T-helper 22 cell (primary cell): ENCODE data around the gene ZFHX3.

Experiments
- DNase-seq: peaks from one replicate; pipeline ENCODE4 v3.0.0-alpha.2; 2020; ENCODE audit warnings: low read depth

Gene ZFHX3

GRCh38 chr16:72926177-72927070 is 121.5 kb downstream of the ZFHX3 start:
- DNase-seq: no peak

DNA sequence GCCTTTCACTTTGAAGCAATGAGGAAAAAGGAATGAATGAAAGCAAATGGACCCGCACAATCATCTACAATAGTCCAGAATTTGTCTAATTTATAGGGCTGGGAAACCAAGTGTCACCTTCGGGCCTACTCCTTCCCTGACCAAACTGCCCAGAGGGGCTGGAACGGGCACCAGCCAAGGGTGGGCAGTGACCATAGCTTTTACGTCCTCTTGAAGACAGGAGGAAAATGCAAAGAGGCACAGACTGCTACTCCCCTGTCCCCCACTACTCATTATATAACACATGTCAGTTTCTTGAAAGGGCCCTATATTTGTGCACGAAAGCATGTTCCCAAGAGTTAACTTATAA is 122.3 kb downstream of the ZFHX3 start:
- DNase-seq: no peak

DNA sequence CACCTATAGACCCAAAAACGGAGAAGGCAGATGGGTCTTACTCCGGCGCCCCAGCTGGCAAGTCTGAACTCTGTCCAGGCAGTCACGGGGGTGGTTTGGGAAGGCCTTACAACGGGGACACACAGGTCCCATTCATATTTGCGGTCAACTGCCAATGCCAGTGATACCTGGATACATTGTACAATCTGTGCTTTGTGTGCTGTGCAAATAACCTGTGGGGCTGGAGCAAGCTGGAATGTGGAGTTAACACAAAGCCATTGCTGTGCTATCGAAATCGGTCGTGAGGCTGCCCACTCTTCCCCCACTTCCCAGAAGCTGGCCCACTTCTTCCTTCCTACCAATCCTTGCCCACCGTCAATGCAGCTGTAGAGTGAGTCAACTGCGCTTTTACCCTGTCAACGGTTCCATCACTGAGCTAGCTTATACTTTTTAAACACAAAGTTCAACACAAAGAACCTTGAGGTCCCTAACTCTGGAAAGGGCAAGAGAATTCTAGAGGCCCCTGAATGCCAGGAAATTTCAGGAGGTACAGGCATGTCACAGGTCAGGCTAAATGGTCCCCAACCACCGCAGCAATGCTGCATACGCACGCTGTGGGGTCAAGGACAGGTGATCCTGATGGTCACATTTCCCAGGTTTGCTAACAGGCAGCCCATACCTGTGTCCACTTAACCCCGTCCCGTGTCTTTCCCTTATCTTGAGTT is 122.8 kb downstream of the ZFHX3 start:
- DNase-seq: no peak

DNA sequence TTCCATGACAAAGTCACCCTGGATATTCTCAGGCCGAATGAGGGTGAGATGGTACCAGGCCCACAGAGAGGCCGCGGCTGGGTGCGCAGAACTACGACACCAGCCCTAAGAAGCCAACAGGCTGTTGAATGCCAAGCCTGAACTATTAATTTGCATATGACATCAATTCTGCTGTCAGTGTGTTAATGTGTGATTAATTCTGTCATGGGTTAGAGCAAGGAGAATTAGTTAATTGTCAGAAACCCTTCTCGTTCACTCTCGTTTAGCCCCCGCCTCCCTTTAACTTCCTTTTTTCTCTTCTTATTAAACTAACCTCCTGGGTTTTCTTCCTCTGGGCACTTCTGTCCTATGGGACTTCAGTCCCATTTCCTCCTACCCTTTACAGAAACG is 123.4 kb downstream of the ZFHX3 start:
- DNase-seq: no peak

- no peak for DNase-seq
These were observed 124.2 kb downstream of the ZFHX3 start for GRCh38 chr16:72923757-72924156.

DNA sequence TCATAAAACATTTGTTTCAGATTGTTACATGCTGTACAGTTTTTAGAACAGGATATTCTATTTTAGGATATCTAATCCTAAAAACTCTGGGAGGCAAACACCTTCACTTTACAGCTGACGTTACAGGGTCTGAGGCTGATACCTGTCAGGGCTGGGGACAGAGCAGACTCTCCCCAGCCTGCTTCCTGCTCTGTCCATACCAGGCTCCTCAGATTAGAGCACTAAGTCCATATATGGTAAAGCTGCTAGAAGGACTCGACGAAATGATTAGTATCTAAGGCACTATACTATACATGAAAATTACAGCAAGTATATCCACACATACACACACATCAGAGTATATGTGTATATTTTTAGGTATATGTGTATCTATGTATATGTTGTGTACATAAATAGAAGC is 125.2 kb downstream of the ZFHX3 start:
- DNase-seq: no peak

- DNase-seq: no peak
These were observed 126.3 kb downstream of the ZFHX3 start for GRCh38 chr16:72921620-72922019.

GRCh38 chr16:72921106-72921505 is 126.8 kb downstream of the ZFHX3 start:
- no peak for DNase-seq

GRCh38 chr16:72917051-72917450 is 130.9 kb downstream of the ZFHX3 start:
- DNase-seq: no peak

GRCh38 chr16:72915331-72915730 is 132.6 kb downstream of the ZFHX3 start:
- DNase-seq: no peak

- no peak for DNase-seq
These were observed 134.4 kb downstream of the ZFHX3 start for GRCh38 chr16:72913551-72913950.

- DNase-seq: no peak
These were observed 136.0 kb downstream of the ZFHX3 start for GRCh38 chr16:72911971-72912370.

GRCh38 chr16:72910875-72911274 is 137.1 kb downstream of the ZFHX3 start:
- no peak for DNase-seq

DNA sequence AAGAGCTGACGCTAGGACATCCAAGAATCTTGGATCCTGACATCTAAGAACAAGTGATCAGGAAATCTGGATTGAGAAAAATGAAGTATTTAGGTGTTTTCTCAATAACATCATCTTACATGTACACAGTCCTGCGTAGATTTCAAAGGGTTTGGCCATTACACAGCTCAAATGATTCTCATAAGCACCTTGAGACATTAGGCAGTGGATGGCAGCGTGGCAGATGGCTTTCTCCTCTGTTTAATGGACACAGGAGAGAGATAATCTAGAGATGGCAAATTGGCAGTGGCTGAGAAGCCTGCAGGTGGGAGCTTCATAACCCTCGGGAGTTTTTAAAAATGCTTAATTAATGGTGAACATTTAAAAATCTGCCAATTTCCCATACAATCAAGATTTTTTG is 137.5 kb downstream of the ZFHX3 start:
- no peak for DNase-seq

DNA sequence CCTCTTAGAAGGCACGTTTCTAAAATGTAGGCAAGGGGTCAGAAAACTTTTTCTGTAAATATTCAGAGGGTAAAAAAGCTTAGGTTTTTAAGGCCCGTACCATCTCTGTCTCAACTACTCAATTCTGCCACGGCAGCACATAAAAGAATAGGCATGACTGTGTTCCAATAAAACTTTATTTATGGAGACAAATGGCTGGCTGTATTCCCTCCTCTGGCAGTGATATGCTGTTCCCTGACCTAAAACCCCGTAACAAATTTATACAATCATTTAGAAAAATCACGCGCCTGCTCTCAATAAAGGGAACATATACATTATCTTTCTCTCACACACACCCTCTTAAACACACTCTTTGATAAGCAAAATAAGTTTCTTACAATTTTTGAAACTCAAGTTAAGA is 138.7 kb downstream of the ZFHX3 start:
- DNase-seq: no peak

- no peak for DNase-seq
These were observed 139.4 kb downstream of the ZFHX3 start for GRCh38 chr16:72908362-72909167.

DNA sequence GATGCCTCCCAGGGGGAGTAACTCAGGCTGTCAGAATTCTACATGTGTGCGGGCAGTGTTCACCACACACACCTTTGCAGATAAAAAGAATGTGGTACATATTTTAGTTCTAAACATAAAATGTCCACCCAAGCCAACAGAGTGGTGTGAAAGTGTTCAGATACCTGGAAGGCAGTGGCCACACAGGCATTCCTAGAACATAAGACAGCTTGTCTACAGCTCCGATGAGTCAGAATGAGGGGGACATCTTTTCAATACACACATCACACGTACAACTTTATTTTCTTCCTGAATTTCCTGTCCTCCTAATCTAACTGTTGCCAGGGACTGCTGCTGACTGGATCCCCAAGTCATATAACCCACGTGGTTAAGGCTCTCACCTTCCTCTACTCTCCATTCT is 142.3 kb downstream of the ZFHX3 start:
- DNase-seq: no peak

DNA sequence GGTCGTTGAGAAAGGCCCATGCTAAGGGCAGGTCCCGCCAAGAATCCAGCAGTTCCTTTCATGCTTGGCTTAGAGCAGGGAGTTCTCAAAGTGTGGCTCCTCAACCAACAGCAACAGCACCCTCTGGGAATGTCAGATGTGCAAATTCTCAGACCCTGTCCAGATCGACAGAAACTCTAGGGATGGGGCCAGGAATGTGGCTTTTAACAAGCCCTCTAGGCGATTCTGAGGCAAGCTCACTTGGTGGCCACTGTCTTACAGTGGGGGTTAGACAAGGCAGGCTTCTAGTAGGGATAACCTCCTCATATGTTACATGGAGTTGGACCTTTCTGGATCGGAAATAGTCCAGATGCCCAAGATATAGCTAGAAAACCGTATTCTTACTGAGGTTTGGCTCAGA is 144.8 kb downstream of the ZFHX3 start:
- DNase-seq: no peak

GRCh38 chr16:72902206-72902605 is 145.7 kb downstream of the ZFHX3 start:
- DNase-seq: no peak

- no peak for DNase-seq
These were observed 146.8 kb downstream of the ZFHX3 start for GRCh38 chr16:72901000-72901627.

DNA sequence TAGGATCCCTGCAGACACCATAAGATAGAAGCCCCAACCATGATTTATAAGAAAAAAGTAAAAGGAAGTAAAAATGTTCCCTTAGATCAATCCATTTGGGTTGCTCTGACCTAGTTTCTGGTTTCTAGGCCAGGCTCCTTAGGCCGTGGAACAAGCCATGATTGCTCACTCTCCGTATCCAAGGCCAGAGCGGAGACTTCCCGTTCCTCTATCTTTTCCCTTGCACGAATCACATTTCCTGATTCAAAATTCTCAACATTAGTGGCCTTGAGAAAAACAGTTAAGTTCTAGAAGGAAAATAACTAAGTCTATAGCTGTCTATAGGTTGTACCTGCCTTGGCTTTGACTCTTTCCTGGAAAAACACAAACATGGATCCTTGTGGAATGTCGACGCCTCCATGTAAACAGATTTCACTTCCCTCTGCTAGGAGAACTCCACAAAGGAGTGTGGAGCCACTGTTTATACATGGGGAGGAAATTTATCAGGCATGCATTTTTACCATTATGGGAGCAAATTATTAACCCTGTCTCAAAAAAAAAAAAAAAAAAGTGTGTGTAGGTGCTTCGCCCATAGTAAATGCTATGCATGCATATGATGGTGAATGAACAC is 149.6 kb downstream of the ZFHX3 start:
- no peak for DNase-seq

- no peak for DNase-seq
These were observed 150.2 kb downstream of the ZFHX3 start for GRCh38 chr16:72897707-72898106.
